SKM-1 treated with dmso at 0.1 percent for 144 hours (cell line): ENCODE measurements around the gene LRRC3B.

ENCODE experiments used
- DNase-seq: peaks from one replicate; lab custom pipeline; 2025; ENCODE audit not compliant: unreplicated experiment; lab: John Stamatoyannopoulos, UW

LRRC3B gene

GRCh38 chr3:26630669-26631389, 8.3 kb downstream of the LRRC3B start:
- DNase-seq: no peak

GRCh38 chr3:26631390-26631738, 8.8 kb downstream of the LRRC3B start:
- no peak for DNase-seq

- no peak for DNase-seq
Observed at GRCh38 chr3:26634601-26635000, 12.0 kb downstream of the LRRC3B start.

DNA sequence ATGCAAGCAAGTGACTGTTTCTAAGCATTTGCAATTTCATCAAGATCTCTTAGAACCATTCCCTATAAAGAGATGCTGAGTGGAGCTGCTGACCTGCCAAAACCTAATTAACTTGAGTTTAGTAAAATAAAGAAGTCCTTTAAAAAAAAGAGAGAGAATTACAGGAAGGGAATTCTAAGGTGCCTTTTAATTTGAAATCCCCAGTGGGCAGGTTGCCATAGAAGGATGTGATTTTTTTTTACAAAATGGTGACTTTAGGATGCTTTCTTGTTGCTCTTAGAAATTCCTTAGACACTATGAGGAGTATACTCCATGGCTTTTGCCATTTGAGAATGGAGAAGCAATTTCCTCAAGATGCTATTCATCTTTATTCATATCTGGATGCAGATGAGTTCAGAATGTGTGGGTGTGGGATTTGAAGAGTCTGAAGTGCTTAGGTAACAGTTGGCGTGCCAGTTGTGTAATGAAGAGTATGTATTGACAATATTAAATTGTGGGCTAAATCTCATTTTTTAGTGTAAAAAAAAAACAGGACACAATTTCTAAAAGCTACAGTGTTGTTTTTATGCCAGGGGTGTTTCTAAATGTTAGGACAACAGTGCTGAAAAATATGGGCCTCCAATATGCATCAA, 13.6 kb downstream of the LRRC3B start:
- DNase-seq: no peak

DNA sequence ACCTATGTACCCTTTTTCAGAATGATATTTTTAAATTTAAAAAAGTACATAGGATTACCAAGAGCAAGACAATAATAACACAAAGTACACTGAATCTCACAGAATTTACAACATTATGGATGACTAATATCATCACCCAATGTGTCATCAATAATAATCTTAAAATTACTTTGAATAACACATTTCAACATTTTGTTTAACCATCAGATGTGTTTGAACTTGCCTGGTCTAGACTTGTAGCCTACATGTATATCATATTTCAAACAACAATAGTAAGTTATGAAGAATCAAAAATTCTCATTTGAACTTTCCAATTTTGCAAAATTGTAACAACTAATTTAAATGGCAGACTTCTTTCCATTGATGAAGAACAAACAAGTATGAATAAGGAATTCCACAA, 15.1 kb downstream of the LRRC3B start:
- DNase-seq: no peak

- no peak for DNase-seq
Observed at GRCh38 chr3:26638113-26638512, 15.5 kb downstream of the LRRC3B start.

GRCh38 chr3:26639339-26639738, 16.8 kb downstream of the LRRC3B start:
- DNase-seq: no peak

- DNase-seq: no peak
Observed at GRCh38 chr3:26647078-26647477, 24.5 kb downstream of the LRRC3B start.

DNA sequence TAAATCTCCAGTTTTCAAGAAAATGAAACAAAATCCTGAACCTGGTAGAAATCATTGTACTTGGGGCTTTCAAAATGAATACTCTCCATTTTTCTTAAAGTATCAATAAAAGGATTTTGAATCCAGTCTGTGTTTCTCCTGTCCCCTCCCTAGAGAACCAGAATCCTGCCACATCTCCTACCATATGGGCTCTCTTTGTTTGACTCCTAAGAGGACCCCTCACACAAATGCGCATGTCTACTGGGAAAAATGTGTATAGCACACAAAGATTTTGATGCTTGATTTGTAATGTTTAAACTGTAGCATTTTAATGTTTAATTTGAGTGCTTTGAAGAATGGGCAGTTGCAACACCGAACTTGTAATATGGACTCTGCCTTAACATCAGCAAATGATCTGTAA, 25.9 kb downstream of the LRRC3B start:
- no peak for DNase-seq

DNA sequence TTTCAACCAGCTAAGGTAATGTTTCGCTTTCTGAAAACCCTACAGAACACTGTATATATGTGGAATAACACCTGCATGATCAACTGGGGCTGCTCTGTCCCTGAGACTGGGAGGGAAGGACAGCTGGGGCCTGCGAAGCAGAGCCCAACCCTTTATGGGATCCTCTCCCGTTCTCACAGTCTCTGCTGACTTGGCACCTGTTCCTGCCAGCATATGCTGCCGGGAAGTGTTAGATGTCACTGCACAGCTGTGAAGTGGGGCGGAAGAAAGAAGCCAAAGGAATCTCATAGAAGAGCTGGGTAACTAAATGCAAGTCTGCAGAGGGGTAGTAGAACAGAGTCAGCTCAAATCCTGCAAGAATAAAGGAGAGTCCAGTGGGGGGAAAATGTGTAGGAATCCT, 29.6 kb downstream of the LRRC3B start:
- DNase-seq: no peak

DNA sequence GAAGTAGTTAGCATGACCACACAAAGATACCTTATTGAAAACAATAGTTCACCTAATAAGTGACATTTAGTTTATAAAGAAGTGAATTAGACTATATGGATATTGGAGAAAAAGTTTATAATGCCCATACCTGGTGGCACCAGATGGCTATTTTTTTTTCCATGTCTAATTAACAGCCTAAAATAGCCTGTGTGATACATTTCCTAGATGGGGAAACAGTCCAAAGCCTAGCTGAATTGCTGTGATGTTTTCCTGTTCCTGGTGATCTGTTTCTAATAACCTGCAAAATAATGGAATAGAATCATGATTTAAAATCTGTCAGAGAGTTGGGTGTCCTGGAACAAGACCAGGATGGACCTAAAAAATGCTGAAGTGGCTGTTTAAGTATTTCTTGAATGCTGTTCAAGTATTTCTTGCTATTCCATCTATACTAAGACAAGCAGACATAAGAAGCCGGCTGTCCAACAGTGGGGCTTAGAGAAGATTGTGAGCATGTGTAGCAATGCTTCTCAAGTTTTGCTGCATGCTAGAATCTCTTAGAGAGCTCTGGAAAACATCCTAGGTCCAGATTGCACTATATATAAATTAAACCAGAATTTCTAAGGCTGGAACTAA, 31.3 kb downstream of the LRRC3B start:
- no peak for DNase-seq

- no peak for DNase-seq
Observed at GRCh38 chr3:26655231-26655630, 32.7 kb downstream of the LRRC3B start.

DNA sequence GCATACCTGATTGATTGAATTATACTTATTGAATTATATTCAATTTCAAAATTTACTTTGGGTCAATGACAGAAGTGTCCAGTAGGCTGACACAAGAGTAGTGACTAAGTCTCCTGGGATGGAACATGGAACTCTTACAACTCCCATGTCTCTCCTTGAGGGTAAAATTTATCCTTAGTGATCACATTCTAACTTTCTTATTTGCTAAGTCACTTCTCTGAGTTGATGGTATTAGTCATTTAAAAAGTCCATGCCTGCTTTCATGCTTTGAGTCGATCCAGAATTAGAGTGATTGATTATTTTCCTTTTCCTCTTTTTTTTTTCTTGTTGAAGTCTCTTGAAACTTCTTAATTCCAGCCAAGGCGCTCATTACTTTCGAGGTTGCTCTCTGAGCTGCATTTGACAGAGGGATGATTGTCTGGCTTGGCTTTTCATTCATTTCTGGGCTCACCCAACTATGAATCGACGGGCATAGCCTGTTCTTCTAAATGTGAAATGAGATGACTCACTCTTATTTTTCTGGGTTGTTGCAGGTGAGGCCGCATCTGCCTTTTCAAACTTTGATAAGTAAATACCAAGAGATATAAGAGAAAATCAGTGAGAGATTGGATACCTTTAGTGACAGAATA, 34.9 kb downstream of the LRRC3B start:
- no peak for DNase-seq

DNA sequence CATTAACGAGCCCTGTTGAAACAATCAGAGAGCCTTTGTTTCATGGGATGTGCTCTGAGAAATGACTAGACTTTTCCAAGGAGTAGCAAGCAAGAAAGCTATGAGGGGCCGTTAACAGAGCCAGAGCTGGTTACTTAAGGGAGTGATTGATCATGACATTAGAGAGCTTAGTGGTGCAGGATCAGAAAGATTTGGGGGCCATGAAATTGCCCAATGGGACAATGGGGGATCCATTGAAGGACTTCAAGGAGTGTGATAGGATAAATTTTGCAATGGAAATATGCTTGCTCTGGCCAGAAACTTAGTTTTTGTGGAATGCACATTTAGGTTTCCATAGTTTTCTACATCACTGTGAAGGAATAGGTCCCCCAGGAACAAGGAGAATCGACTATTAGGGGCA, 45.6 kb downstream of the LRRC3B start:
- DNase-seq: no peak

DNA sequence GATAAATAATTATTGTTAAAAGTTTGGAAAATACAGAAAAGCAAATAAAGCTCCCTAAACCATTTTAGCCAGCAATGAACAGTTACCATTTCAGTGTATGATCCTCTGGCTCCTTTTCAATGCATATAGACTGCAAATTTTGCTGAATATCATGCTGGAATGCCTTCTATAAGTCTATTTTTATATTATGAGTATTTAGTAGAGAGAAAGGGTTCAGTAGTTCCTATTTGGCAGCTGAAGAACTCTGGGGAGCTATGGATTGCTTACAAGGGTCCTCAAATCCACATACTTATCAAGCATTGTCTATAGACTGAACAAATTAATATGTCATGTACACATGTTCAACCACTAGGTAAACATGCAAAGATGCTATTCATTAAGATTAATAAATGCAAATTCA, 46.1 kb downstream of the LRRC3B start:
- DNase-seq: no peak

DNA sequence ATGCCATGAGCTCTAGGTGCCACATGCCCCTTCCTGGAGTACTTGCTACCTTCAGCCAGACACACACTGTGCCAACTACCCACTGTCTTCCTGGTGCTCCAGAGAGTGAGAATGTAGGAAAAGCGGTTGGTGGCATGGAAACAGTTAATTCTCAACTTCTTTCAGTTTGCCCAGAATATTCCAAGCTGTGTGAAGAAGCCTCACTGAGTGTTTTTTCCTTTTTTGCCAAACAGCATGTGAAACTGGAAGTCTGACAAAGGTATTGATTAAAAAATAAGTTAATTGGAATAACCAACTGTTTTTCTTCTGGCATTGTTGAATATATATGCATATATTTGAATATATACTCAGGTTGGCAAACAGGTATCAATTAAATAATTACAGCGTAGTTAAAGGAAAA, 52.8 kb downstream of the LRRC3B start:
- no peak for DNase-seq

DNA sequence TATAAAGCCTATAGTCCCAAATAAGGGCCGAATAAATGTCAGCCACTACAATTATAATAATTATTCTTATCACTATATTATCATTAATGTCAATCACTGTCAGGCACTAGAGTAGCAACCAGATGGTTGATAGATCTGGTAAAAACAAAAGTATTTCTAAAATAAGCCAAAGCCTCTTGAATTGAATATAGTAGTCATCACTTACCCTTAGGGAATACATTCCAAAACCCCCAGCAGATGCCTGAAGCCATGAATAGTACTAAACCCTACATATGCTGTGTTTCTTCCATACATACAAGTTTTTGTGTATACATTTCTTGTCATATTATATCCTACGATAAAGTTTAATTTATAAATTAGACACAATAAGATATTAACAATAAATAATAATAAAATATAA, 59.1 kb downstream of the LRRC3B start:
- DNase-seq: no peak

- DNase-seq: no peak
Observed at GRCh38 chr3:26682406-26682805, 59.8 kb downstream of the LRRC3B start.

GRCh38 chr3:26683902-26684301, 61.3 kb downstream of the LRRC3B start:
- DNase-seq: no peak

DNA sequence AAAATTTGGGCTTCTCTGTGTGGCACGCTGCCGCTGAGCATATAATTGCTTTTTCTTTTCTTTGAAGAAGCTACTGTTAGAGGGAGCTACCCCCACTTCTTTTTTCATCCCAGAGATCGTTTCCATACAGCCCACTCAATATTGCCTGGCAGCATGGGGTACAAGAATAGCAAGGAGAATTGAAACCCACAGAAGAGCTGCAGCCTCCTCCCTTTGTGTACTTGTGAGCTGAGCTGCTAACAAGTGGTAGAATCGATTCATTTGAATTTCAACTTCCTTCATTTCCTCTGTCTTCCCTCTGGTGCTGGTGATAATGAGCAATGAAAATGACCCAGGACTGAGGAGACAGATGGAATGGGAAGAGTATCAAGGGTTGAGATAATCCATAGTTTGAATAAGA, 64.9 kb downstream of the LRRC3B start:
- no peak for DNase-seq

GRCh38 chr3:26699553-26699952, 77.0 kb downstream of the LRRC3B start:
- no peak for DNase-seq

- no peak for DNase-seq
Observed at GRCh38 chr3:26703519-26703918, 80.9 kb downstream of the LRRC3B start.
